Breast epithelium (tissue), 3 donors: ENCODE results near the gene EIF4EBP3.

Experiments
- POLR2A ChIP-seq: fragments of 450-650 bp; IDR thresholded peaks from one replicate; pipeline ENCODE4 v1.6.1; 2016; ENCODE audit warnings: antibody characterized with exemption, mild to moderate bottlenecking, moderate library complexity
- TF ChIP-seq, protein P1 (sequence below), 3 donors: fragments of 450-650 bp; IDR thresholded peaks; one replicate each; pipeline ENCODE4 v1.5.1; 2016 to 2017; ENCODE audit warnings: antibody characterized with exemption in 3 of 3, mild to moderate bottlenecking in 3 of 3, moderate library complexity in 3 of 3

GRCh38 chr5:140545606-140546005 lies 1.9 kb upstream of the EIF4EBP3 start:
- TF ChIP-seq, protein P1, sequence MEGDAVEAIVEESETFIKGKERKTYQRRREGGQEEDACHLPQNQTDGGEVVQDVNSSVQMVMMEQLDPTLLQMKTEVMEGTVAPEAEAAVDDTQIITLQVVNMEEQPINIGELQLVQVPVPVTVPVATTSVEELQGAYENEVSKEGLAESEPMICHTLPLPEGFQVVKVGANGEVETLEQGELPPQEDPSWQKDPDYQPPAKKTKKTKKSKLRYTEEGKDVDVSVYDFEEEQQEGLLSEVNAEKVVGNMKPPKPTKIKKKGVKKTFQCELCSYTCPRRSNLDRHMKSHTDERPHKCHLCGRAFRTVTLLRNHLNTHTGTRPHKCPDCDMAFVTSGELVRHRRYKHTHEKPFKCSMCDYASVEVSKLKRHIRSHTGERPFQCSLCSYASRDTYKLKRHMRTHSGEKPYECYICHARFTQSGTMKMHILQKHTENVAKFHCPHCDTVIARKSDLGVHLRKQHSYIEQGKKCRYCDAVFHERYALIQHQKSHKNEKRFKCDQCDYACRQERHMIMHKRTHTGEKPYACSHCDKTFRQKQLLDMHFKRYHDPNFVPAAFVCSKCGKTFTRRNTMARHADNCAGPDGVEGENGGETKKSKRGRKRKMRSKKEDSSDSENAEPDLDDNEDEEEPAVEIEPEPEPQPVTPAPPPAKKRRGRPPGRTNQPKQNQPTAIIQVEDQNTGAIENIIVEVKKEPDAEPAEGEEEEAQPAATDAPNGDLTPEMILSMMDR (IDR thresholded peaks at IDR 0.05): no peak
- no peak for TF ChIP-seq POLR2A
